ENCODE measurements around the gene DGKZ.
A peak's percentile ranks its signal among the peaks of the same experiment; 100 is the strongest.

The DGKZ gene

DNA sequence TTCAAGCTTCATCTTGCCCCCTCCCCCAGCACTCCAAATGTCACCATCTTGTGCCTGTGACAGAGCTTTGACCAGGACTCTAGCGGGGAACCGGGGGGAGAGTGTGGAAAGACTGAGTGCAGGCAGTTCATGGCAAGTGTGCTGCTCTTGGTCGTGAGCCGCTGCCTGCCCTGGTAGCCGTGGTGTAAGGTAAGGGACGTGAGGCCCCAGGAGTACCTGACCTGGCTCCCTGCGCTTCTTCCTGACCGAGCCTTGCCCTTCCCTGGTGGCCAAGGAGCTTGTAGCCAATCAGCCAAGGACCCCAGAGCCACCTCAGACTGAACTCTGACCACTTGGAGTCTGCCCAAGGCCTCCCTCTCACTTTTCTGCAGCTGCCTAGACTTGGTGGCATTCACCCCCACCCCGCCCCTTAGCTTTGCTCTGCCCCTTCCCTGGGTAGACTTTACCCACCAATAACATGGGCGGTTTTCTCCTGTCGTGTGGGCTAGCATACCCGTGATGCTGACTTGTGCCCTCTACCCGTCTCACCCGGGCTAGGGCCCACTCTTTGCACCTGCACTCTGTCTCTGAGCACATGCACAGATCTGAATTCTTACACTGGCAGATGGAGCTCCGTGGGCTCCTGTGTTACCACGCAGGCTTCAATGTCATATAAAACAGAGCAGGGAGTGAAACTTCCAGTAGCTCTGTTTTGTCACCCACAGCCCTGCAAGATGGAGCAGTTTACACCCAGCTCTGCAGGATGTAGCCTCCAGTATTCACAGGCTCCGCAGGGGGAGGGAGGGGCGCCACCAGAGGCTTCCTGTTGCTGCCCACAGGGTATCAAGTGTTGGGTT is 1.5 kb downstream of the DGKZ start:
- peak overlapping the region; percentile 82 for H3K4me3 ChIP-seq (ENCODE audit: low read length)
- peaks cover 3% of the 10 kb centered on the region for H3K36me3 ChIP-seq (replicated peaks; ENCODE audit: low read depth, low read length)
- H3K9me3 ChIP-seq (ENCODE audit: insufficient read depth, low read length) = no peaks in the 10 kb centered on the region
- TF ChIP-seq EZH2phosphoT487 (IDR thresholded peaks at IDR 0.05; ENCODE audit: low read depth) = no peak
- TF ChIP-seq, protein P1, sequence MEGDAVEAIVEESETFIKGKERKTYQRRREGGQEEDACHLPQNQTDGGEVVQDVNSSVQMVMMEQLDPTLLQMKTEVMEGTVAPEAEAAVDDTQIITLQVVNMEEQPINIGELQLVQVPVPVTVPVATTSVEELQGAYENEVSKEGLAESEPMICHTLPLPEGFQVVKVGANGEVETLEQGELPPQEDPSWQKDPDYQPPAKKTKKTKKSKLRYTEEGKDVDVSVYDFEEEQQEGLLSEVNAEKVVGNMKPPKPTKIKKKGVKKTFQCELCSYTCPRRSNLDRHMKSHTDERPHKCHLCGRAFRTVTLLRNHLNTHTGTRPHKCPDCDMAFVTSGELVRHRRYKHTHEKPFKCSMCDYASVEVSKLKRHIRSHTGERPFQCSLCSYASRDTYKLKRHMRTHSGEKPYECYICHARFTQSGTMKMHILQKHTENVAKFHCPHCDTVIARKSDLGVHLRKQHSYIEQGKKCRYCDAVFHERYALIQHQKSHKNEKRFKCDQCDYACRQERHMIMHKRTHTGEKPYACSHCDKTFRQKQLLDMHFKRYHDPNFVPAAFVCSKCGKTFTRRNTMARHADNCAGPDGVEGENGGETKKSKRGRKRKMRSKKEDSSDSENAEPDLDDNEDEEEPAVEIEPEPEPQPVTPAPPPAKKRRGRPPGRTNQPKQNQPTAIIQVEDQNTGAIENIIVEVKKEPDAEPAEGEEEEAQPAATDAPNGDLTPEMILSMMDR (IDR thresholded peaks at IDR 0.05; ENCODE audit: low read depth, low read length) = no peak
- H3K9ac ChIP-seq (ENCODE audit: low read length) = peak overlapping the region; percentile 68
- H4K20me1 ChIP-seq (ENCODE audit: insufficient read depth, low read length) = peaks cover 6% of the 10 kb centered on the region; the same call in 1 of the 2 replicates
- H3K27me3 ChIP-seq (ENCODE audit: low read depth, low read length) = peaks cover 8% of the 10 kb centered on the region; the same call in 1 of the 2 replicates
- H2AFZ ChIP-seq (ENCODE audit: low read depth, low read length) = no peak overlapping the region
- H3K4me2 ChIP-seq (ENCODE audit: low read length) = peak overlapping the region; percentile 100
- H3K27ac ChIP-seq (ENCODE audit: low read length) = no peak overlapping the region
- peaks cover 34% of the 10 kb centered on the region for H3K4me1 ChIP-seq (ENCODE audit: low read length)
- peaks cover 59% of the 10 kb centered on the region for H3K79me2 ChIP-seq (ENCODE audit: low read length)

DNA sequence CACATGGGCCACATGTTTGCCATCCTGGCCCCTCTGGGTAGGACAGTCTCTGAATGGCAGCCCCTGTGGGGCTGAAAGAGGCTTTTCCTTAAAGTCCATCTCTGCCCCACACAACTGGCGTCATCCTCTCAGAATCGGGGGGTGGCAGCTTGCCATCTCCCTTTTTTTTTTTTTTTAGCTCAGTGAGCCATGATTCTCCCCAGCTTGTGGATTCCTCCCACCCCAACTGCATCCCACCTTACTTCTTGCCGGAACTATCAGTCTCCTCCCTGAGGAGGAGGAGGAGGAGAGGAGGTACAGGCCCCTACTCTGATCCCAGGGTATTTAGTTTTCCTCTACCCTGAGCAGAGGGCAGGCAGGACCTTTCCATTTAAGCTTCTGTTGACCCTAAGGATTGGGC is 3.4 kb downstream of the DGKZ start:
- Histone ChIP-seq H3K4me1 (ENCODE audit: low read length) (peaks cover 25% of the 10 kb centered on the region), H3K4me3 (ENCODE audit: low read length) (no peak overlapping the region), H3K79me2 (ENCODE audit: low read length) (peaks cover 69% of the 10 kb centered on the region), H3K27ac (ENCODE audit: low read length) (no peak overlapping the region), H3K9me3 (ENCODE audit: insufficient read depth, low read length) (no peaks in the 10 kb centered on the region), H3K27me3 (ENCODE audit: low read depth, low read length) (peaks cover 4% of the 10 kb centered on the region; the same call in 1 of the 2 replicates), H2AFZ (ENCODE audit: low read depth, low read length) (no peak overlapping the region), H3K4me2 (ENCODE audit: low read length) (no peak overlapping the region), H4K20me1 (ENCODE audit: insufficient read depth, low read length) (peaks cover 9% of the 10 kb centered on the region; the same call in 1 of the 2 replicates), H3K36me3 (replicated peaks; ENCODE audit: low read depth, low read length) (peaks cover 3% of the 10 kb centered on the region), H3K9ac (ENCODE audit: low read length) (no peak overlapping the region)
- TF ChIP-seq, protein P1 (IDR thresholded peaks at IDR 0.05; ENCODE audit: low read depth, low read length) = no peak
- TF ChIP-seq EZH2phosphoT487 (IDR thresholded peaks at IDR 0.05; ENCODE audit: low read depth) = no peak

DNA sequence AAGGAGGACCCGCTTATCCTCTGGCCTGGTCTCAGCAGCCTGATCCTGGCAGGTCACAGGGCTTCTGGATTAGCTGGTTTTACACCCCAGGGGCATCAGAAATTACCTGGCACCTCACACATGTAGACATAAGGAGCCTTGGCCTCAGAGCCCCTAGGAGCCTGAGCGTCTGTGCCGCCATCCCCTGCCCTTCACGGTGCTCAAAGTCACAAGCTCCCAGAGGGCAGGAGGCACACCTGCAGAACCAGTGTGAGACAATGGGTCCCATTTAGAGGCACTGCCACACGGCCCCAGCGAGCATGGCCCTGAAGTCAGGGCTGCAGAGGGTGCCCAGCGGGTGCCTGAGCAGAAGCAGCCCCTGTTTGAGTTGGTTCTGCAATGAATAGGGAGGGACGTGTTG is 3.9 kb downstream of the DGKZ start:
- peaks cover 9% of the 10 kb centered on the region; the same call in 1 of the 2 replicates for H4K20me1 ChIP-seq (ENCODE audit: insufficient read depth, low read length)
- peaks cover 3% of the 10 kb centered on the region for H3K36me3 ChIP-seq (replicated peaks; ENCODE audit: low read depth, low read length)
- peaks cover 20% of the 10 kb centered on the region for H3K4me1 ChIP-seq (ENCODE audit: low read length)
- no peak overlapping the region for H2AFZ ChIP-seq (ENCODE audit: low read depth, low read length)
- no peak overlapping the region for H3K9ac ChIP-seq (ENCODE audit: low read length)
- H3K79me2 ChIP-seq (ENCODE audit: low read length) = peaks cover 72% of the 10 kb centered on the region
- H3K27ac ChIP-seq (ENCODE audit: low read length) = no peak overlapping the region
- peaks cover 4% of the 10 kb centered on the region; the same call in 1 of the 2 replicates for H3K27me3 ChIP-seq (ENCODE audit: low read depth, low read length)
- H3K9me3 ChIP-seq (ENCODE audit: insufficient read depth, low read length) = no peaks in the 10 kb centered on the region
- no peak overlapping the region for H3K4me3 ChIP-seq (ENCODE audit: low read length)
- TF ChIP-seq, protein P1 (IDR thresholded peaks at IDR 0.05; ENCODE audit: low read depth, low read length) = no peak
- no peak for TF ChIP-seq EZH2phosphoT487 (IDR thresholded peaks at IDR 0.05; ENCODE audit: low read depth)
- no peak overlapping the region for H3K4me2 ChIP-seq (ENCODE audit: low read length)

DNA sequence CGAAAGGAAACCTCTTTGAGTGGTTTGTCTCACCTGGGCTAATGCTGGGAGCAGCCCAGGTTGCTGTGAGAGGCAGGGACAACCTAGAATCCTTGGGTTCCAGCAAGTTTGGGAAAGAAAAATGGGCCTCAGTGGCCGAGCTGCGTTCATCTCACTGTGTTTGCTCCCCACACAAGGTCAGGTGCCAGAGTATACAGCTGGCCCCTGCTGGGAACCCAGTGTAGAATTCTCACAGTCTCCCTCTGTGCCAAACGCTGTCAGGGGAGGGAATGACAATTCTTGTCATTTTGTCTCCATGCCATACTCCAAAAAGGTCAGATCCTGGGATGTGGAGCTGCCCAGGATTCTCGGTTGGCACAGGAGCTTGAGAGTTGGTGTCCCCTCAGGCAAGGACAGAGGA is 4.3 kb downstream of the DGKZ start:
- Histone ChIP-seq H3K4me3 (ENCODE audit: low read length) (no peak overlapping the region; the same call in 1 of the 2 replicates), H3K27me3 (ENCODE audit: low read depth, low read length) (peaks cover under 1% of the 10 kb centered on the region; the same call in 1 of the 2 replicates), H3K9me3 (ENCODE audit: insufficient read depth, low read length) (no peaks in the 10 kb centered on the region), H3K4me2 (ENCODE audit: low read length) (peak overlapping the region; percentile 15; the same call in 1 of the 2 replicates), H3K9ac (ENCODE audit: low read length) (no peak overlapping the region), H4K20me1 (ENCODE audit: insufficient read depth, low read length) (peaks cover 13% of the 10 kb centered on the region), H3K79me2 (ENCODE audit: low read length) (peaks cover 76% of the 10 kb centered on the region), H2AFZ (ENCODE audit: low read depth, low read length) (no peak overlapping the region), H3K4me1 (ENCODE audit: low read length) (peaks cover 16% of the 10 kb centered on the region), H3K27ac (ENCODE audit: low read length) (no peak overlapping the region), H3K36me3 (replicated peaks; ENCODE audit: low read depth, low read length) (peaks cover 6% of the 10 kb centered on the region)
- TF ChIP-seq, protein P1 (IDR thresholded peaks at IDR 0.05; ENCODE audit: low read depth, low read length) = no peak
- no peak for TF ChIP-seq EZH2phosphoT487 (IDR thresholded peaks at IDR 0.05; ENCODE audit: low read depth)

Measured in OCI-LY3 (cell line).